ENCODE data around the gene HNRNPH1.

HNRNPH1 gene

GRCh38 chr5:179572386-179572785 lies 51.1 kb downstream of the HNRNPH1 start:
- Histone ChIP-seq H3K9me3 (ENCODE audit: control insufficient read depth, low read length) (no peaks in the 10 kb centered on the region), H3K27ac (no peak overlapping the region), H3K36me3 (ENCODE audit: control insufficient read depth, insufficient read depth, low read length) (no peaks in the 10 kb centered on the region), H3K27me3 (ENCODE audit: control insufficient read depth, insufficient read depth, low read length) (no peaks in the 10 kb centered on the region), H3K4me3 (ENCODE audit: low read depth, low read length) (no peak overlapping the region), H3K4me2 (ENCODE audit: low read length) (no peak overlapping the region), H3K79me2 (no peaks in the 10 kb centered on the region), H2AFZ (no peak overlapping the region), H3K4me1 (no peaks in the 10 kb centered on the region), H3K9ac (no peak overlapping the region)
- TF ChIP-seq CTCF (IDR thresholded peaks at IDR 0.05), result no peak

- no peaks in the 10 kb centered on the region for H3K36me3 ChIP-seq (ENCODE audit: control insufficient read depth, insufficient read depth, low read length)
- no peak overlapping the region for H3K4me2 ChIP-seq (ENCODE audit: low read length)
- H3K79me2 ChIP-seq, result no peaks in the 10 kb centered on the region
- no peak overlapping the region for H3K27ac ChIP-seq
- no peaks in the 10 kb centered on the region for H3K9me3 ChIP-seq (ENCODE audit: control insufficient read depth, low read length)
- no peaks in the 10 kb centered on the region for H3K4me1 ChIP-seq
- H3K27me3 ChIP-seq (ENCODE audit: control insufficient read depth, insufficient read depth, low read length), result no peaks in the 10 kb centered on the region
- H3K9ac ChIP-seq, result no peak overlapping the region
- H3K4me3 ChIP-seq (ENCODE audit: low read depth, low read length), result no peak overlapping the region
- no peak overlapping the region for H2AFZ ChIP-seq
- TF ChIP-seq CTCF (IDR thresholded peaks at IDR 0.05), result no peak
Observed at GRCh38 chr5:179568721-179569120, 54.8 kb downstream of the HNRNPH1 start.

GRCh38 chr5:179564526-179564925 lies 58.9 kb downstream of the HNRNPH1 start:
- no peaks in the 10 kb centered on the region for H3K27me3 ChIP-seq (ENCODE audit: control insufficient read depth, insufficient read depth, low read length)
- H2AFZ ChIP-seq, result no peak overlapping the region
- no peaks in the 10 kb centered on the region for H3K9me3 ChIP-seq (ENCODE audit: control insufficient read depth, low read length)
- H3K4me2 ChIP-seq (ENCODE audit: low read length), result no peak overlapping the region
- no peak for TF ChIP-seq CTCF (IDR thresholded peaks at IDR 0.05)
- peaks cover 7% of the 10 kb centered on the region for H3K79me2 ChIP-seq
- H3K9ac ChIP-seq, result no peak overlapping the region
- no peak overlapping the region for H3K4me3 ChIP-seq (ENCODE audit: low read depth, low read length)
- no peaks in the 10 kb centered on the region for H3K4me1 ChIP-seq
- H3K27ac ChIP-seq, result no peak overlapping the region
- no peaks in the 10 kb centered on the region for H3K36me3 ChIP-seq (ENCODE audit: control insufficient read depth, insufficient read depth, low read length)

Measured in parathyroid adenoma (tissue), 2 donors.